Ectodermal cell (in vitro differentiated cells): ENCODE results near the gene STX17.
"Not testable (repeated sequence)": the region's sequence is repeated elsewhere in the genome, so short reads cannot be mapped to it uniquely, and the experiment has no call there.

Experiments
- H3K27ac ChIP-seq: 2 replicates; pipeline ENCODE4 v1.7.0; 2013; ENCODE audit warnings: mild to moderate bottlenecking, low read depth, low read length; ENCODE audit not compliant: insufficient read depth, poor library complexity, severe bottlenecking
- H3K27me3 ChIP-seq: 2 replicates; pipeline ENCODE4 v1.7.0; 2013; ENCODE audit warnings: mild to moderate bottlenecking, low read length; ENCODE audit not compliant: insufficient read depth, control insufficient read depth, poor library complexity, severe bottlenecking
- H3K36me3 ChIP-seq: one replicate; pipeline ENCODE4 v1.7.0; 2013; ENCODE audit warnings: low read length; ENCODE audit not compliant: control insufficient read depth, insufficient read depth
- H3K4me1 ChIP-seq: one replicate; pipeline ENCODE4 v1.7.0; 2013; ENCODE audit warnings: low read length; ENCODE audit not compliant: control insufficient read depth, insufficient read depth
- H3K4me3 ChIP-seq: 2 replicates; pipeline ENCODE4 v1.7.0; 2013; ENCODE audit warnings: low read depth, low read length, control low read depth; ENCODE audit not compliant: insufficient read depth
- H3K9me3 ChIP-seq: 2 replicates; pipeline ENCODE4 v1.7.0; 2013; ENCODE audit warnings: mild to moderate bottlenecking, low read length, moderate library complexity; ENCODE audit not compliant: control insufficient read depth
- WGBS, 2 experiments: methylation state at CpG; one replicate each; pipeline ENCODE4 v1.1.7; 2013; ENCODE audit warnings: missing lambda C conversion rate in 2 of 2; 5-methylcytosine and 5-hydroxymethylcytosine counted together

STX17 gene

DNA sequence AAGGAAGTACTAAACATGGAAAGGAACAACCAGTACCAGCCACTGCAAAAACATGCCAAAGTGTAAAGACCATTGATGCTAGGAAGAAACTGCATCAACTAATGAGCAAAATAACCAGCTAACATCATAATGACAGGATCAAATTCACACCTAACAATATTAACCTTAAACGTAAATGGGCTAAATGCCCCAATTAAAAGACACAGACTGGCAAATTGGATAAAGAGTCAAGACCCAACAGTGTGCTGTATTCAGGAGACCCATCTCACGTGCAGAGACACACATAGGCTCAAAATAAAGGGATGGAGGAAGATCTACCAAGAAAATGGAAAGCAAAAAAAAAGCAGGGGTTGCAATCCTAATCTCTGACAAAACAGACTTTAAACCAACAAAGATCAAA, 84.1 kb downstream of the STX17 start:
- H3K4me1 ChIP-seq, H3K36me3 ChIP-seq, H3K9me3 ChIP-seq, H3K4me3 ChIP-seq, H3K27ac ChIP-seq, H3K27me3 ChIP-seq: not testable (repeated sequence)
- 83 to 92% methylated on average over 2 of the region's 2 CpGs for WGBS, 2 experiments

- Histone ChIP-seq H3K27me3 (no peaks in the 10 kb centered on the region), H3K4me1 (peaks cover 7% of the 10 kb centered on the region), H3K27ac (no peak overlapping the region), H3K36me3 (no peaks in the 10 kb centered on the region), H3K4me3 (no peak overlapping the region), H3K9me3 (no peaks in the 10 kb centered on the region)
- WGBS, 2 experiments, result 80 to 82% methylated on average over 22 of the region's 22 CpGs
Measured at GRCh38 chr9:99998266-99998665, 91.8 kb downstream of the STX17 start.

DNA sequence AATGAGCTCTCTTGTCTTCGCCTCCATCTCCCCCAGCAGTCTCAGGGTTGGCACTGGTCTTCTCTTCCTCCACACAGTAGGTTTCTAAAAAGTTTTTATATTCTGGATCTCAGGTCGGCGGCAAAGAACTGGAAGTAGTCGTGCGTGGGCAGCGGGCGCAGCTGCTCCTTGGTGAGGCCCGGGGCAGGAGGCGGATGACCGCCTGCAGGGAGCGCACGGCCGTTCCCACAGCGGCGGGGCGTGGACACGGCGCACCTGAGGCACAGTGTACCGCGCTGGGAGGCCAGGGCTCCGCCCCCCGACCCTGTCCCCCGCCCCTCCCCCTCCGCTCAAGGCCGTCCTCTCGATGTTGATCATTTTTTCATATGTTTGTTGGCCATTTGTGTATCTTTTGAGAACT, 92.4 kb downstream of the STX17 start:
- Histone ChIP-seq H3K4me3 (no peak overlapping the region), H3K4me1 (peaks cover 7% of the 10 kb centered on the region), H3K9me3 (no peaks in the 10 kb centered on the region), H3K27me3 (no peaks in the 10 kb centered on the region), H3K36me3 (peaks cover 4% of the 10 kb centered on the region), H3K27ac (no peak overlapping the region)
- 90 to 91% methylated on average over 26 of the region's 26 CpGs for whole genome bisulfite sequencing, 2 experiments

DNA sequence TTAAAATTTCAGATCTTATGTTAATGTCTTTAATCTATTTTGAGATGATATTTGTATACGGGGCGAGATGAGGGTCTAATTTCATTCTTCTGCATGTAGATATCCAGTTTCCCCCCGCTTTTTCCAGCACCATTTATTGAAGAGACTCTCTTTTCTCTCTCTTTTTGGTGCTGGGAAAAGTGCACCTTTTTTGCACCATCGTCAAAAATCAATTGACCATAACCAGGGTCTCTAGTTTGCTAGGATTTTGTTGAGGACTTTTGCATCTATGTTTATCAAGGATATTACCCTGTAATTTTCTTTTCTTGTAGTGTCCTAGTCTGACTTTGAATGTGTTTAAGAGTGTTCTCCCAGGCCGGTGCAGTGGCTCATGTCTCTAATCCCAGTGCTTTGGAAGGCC, 93.3 kb downstream of the STX17 start:
- Histone ChIP-seq H3K27me3 (no peaks in the 10 kb centered on the region), H3K4me3 (no peak overlapping the region), H3K27ac (no peak overlapping the region), H3K9me3 (no peaks in the 10 kb centered on the region), H3K4me1 (peaks cover 7% of the 10 kb centered on the region), H3K36me3 (peaks cover 8% of the 10 kb centered on the region)
- 97 to 98% methylated on average over 5 of the region's 5 CpGs for WGBS, 2 experiments

DNA sequence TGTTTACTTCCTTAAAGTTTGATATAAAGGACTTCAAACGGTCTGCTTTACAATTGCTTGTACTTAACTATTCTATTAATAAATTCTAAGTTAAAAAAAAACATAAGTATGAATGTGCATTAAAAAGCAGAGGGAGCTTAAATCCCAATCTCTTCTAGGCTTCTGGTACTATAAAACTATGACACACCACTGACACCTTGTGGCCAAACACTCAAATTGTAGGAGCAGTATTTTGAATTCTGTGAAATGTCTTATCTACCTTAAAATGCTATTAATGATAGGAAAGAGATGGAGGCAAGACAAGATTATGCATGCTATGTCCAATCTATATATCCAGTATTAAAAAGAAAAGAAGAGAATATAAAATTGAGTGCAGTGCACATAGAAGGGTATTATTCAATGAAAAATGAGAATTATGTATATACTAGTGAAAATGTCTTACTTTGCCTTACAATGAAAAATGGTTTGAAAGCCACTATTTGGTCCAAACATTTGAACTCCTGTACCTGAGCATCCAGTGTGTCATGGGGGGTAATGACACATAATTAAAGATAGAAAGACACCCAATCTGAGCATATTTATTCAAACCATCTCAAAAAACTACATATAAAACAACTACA, 104.7 kb downstream of the STX17 start:
- Histone ChIP-seq H3K27me3 (no peaks in the 10 kb centered on the region), H3K4me1 (no peaks in the 10 kb centered on the region), H3K9me3 (no peaks in the 10 kb centered on the region), H3K27ac (no peak overlapping the region), H3K36me3 (no peaks in the 10 kb centered on the region), H3K4me3 (no peak overlapping the region)
- no CpG with 5 or more reads among the region's 1 CpG for whole genome bisulfite sequencing, 2 experiments

DNA sequence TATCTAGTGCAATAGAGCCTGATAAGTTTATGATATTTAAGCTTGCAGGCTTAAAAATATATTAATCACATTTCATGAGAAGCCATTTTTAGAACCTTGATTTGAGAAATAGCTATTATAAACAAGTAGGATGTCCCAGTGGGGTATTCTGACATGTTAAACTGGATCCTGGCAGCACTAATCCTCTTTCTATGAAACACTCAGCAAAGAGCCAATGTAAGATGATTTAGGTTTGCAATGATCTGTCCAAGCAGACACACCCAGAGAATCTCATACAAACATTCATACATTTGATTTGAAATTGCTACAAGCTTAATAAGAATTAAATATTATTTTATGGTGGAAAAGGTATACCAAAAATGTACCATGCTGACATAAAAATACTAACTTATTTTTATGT, 105.8 kb downstream of the STX17 start:
- H3K4me3 ChIP-seq, result no peak overlapping the region
- no peaks in the 10 kb centered on the region for H3K9me3 ChIP-seq
- H3K4me1 ChIP-seq, result no peaks in the 10 kb centered on the region
- no peaks in the 10 kb centered on the region for H3K36me3 ChIP-seq
- H3K27me3 ChIP-seq, result no peaks in the 10 kb centered on the region
- H3K27ac ChIP-seq, result no peak overlapping the region

DNA sequence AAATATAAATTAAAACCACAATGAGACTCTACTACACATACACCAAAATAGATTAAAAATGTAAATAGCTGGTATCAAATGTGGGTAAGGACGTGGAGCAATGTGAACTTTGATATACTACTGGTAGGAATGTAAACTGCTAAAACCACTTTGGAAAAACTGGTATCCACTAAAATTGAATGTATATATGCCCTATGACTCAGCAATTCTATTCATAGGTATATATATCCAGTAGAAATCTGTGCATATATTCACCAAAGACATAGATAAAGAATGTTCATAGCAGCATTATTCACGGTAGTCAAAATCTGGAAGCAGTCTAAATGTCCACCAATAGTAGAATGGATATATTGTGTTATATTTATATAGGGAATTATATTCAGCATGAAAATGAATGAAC, 107.1 kb downstream of the STX17 start:
- H3K36me3 ChIP-seq, result no peaks in the 10 kb centered on the region
- no peaks in the 10 kb centered on the region for H3K4me1 ChIP-seq
- H3K9me3 ChIP-seq, result no peaks in the 10 kb centered on the region
- H3K4me3 ChIP-seq, result no peak overlapping the region
- H3K27ac ChIP-seq, result no peak overlapping the region
- H3K27me3 ChIP-seq, result no peaks in the 10 kb centered on the region
- WGBS, 2 experiments, result no CpG with 5 or more reads among the region's 2 CpGs

DNA sequence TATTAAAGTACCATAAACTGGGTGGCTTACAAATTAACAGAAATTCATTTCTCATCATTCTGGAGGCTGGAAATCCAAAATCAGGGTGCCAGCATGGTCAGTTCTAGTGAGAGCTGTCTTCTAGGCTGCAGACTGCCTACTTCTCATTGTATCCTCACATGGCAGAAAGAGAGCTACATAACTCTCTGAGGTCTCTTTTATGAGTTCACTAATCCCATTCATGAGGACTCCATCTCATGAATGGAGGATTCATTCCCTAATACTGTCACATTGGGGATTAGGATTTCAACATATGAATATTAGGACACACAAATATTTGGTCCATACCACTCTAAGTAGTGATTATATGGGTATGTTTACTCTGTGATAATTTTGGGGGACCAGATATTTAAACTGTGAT, 108.4 kb downstream of the STX17 start:
- H3K4me3 ChIP-seq, result no peak overlapping the region
- no peak overlapping the region for H3K27ac ChIP-seq
- H3K9me3 ChIP-seq, result no peaks in the 10 kb centered on the region
- H3K36me3 ChIP-seq, result no peaks in the 10 kb centered on the region
- no peaks in the 10 kb centered on the region for H3K27me3 ChIP-seq
- H3K4me1 ChIP-seq, result no peaks in the 10 kb centered on the region

- Histone ChIP-seq H3K4me1 (no peaks in the 10 kb centered on the region), H3K4me3 (no peak overlapping the region), H3K9me3 (no peaks in the 10 kb centered on the region), H3K36me3 (peaks cover 6% of the 10 kb centered on the region), H3K27me3 (no peaks in the 10 kb centered on the region), H3K27ac (no peak overlapping the region)
- WGBS, 2 experiments, result 92 to 93% methylated on average over 1 of the region's 1 CpG
Measured at GRCh38 chr9:100019541-100019940, 113.1 kb downstream of the STX17 start.
